GM12878 (cell line): Measurements from ENCODE around the gene KLHL26.

Source experiments
- JUND ChIP-seq: IDR thresholded peaks from 2 replicates; pipeline ENCODE4 v1.6.1; 2012; ENCODE audit warnings: low read depth, mild to moderate bottlenecking, low read length, improper control_type of control experiment, moderate library complexity
- MYC ChIP-seq: IDR thresholded peaks from 2 replicates; pipeline ENCODE4 v1.6.1; 2011; ENCODE audit warnings: mild to moderate bottlenecking, low read length, moderate library complexity, inconsistent platforms; ENCODE audit not compliant: insufficient read depth, insufficient replicate concordance, insufficient read length, severe bottlenecking
- POU2F2 ChIP-seq: IDR thresholded peaks from 3 replicates; pipeline ENCODE4 v1.6.1; 2011; ENCODE audit warnings: low read depth, mild to moderate bottlenecking, low read length, borderline replicate concordance
- RCOR1 ChIP-seq: conservative IDR thresholded peaks from 2 replicates; pipeline ENCODE4 v1.6.1; 2012; ENCODE audit warnings: low read depth, low read length, improper control_type of control experiment
- RFX5 ChIP-seq: IDR thresholded peaks from 2 replicates; pipeline ENCODE4 v1.6.1; 2011; ENCODE audit warnings: low read depth, low read length, improper control_type of control experiment
- YY1 ChIP-seq: IDR thresholded peaks from 2 replicates; pipeline ENCODE4 v1.6.1; 2011; ENCODE audit warnings: low read depth, mild to moderate bottlenecking, low read length
- TF ChIP-seq, protein P1 (sequence below), 3 experiments: IDR thresholded peaks in 2 of 3; conservative IDR thresholded peaks in 1 of 3; 2 replicates each; pipeline ENCODE4 v1.5.1; 2011; ENCODE audit warnings: low read depth in 3 of 3, low read length in 3 of 3, mild to moderate bottlenecking in 3 of 3, control low read depth in 2 of 3, moderate library complexity in 2 of 3, inconsistent platforms in 1 of 3, mixed read lengths in 1 of 3; ENCODE audit not compliant: control insufficient read depth in 2 of 3, insufficient read depth in 1 of 3; ENCODE audit errors: extremely low read depth in 1 of 3
- TF ChIP-seq, protein P2 (sequence below): IDR thresholded peaks from 2 replicates; pipeline ENCODE4 v1.6.1; 2012; ENCODE audit warnings: mild to moderate bottlenecking, low read depth, low read length

GRCh38 chr19:18653853-18654252 lies 17.0 kb downstream of the KLHL26 start:
- TF ChIP-seq, protein P1, sequence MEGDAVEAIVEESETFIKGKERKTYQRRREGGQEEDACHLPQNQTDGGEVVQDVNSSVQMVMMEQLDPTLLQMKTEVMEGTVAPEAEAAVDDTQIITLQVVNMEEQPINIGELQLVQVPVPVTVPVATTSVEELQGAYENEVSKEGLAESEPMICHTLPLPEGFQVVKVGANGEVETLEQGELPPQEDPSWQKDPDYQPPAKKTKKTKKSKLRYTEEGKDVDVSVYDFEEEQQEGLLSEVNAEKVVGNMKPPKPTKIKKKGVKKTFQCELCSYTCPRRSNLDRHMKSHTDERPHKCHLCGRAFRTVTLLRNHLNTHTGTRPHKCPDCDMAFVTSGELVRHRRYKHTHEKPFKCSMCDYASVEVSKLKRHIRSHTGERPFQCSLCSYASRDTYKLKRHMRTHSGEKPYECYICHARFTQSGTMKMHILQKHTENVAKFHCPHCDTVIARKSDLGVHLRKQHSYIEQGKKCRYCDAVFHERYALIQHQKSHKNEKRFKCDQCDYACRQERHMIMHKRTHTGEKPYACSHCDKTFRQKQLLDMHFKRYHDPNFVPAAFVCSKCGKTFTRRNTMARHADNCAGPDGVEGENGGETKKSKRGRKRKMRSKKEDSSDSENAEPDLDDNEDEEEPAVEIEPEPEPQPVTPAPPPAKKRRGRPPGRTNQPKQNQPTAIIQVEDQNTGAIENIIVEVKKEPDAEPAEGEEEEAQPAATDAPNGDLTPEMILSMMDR (IDR thresholded peaks at IDR 0.05 in 2 of 3, conservative IDR thresholded peaks at IDR 0.05 in 1 of 3; ENCODE audit: control insufficient read depth in 2 of 3, extremely low read depth in 1 of 3, insufficient read depth in 1 of 3, low read depth in 3 of 3, low read length in 3 of 3): no peak
- no peak for TF ChIP-seq POU2F2
- TF ChIP-seq, protein P2, sequence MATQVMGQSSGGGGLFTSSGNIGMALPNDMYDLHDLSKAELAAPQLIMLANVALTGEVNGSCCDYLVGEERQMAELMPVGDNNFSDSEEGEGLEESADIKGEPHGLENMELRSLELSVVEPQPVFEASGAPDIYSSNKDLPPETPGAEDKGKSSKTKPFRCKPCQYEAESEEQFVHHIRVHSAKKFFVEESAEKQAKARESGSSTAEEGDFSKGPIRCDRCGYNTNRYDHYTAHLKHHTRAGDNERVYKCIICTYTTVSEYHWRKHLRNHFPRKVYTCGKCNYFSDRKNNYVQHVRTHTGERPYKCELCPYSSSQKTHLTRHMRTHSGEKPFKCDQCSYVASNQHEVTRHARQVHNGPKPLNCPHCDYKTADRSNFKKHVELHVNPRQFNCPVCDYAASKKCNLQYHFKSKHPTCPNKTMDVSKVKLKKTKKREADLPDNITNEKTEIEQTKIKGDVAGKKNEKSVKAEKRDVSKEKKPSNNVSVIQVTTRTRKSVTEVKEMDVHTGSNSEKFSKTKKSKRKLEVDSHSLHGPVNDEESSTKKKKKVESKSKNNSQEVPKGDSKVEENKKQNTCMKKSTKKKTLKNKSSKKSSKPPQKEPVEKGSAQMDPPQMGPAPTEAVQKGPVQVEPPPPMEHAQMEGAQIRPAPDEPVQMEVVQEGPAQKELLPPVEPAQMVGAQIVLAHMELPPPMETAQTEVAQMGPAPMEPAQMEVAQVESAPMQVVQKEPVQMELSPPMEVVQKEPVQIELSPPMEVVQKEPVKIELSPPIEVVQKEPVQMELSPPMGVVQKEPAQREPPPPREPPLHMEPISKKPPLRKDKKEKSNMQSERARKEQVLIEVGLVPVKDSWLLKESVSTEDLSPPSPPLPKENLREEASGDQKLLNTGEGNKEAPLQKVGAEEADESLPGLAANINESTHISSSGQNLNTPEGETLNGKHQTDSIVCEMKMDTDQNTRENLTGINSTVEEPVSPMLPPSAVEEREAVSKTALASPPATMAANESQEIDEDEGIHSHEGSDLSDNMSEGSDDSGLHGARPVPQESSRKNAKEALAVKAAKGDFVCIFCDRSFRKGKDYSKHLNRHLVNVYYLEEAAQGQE: no peak
- TF ChIP-seq YY1: no peak
- TF ChIP-seq JUND: no peak
- no peak for TF ChIP-seq RFX5
- TF ChIP-seq MYC: no peak
- TF ChIP-seq RCOR1: no peak
